ENCODE results near the gene RAB38.

RAB38 gene

DNA sequence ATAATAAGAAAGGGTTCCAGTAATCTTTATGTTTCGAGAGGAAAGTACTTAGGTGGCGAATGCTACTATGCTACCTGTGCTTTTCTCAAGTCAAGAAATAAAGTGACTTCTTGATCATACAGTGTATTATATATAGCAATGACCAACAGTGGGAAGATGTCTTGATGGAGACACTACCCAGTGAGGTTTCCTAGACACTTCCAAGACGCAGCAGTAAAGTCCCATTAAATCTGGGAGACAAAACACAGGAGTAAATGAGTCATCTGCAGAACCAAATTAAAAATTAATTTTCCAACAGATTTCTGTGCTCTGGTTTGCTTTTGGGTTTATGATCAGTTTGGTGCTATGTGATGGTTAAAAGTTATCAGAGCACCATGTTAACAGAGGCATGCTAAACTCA, 29.1 kb upstream of the RAB38 start (continued):
- TF ChIP-seq ZNF544 (tag by site-specific recombination; IDR thresholded peaks at IDR 0.05): no peak
- TF ChIP-seq GLI2 (tag by site-specific recombination; IDR thresholded peaks at IDR 0.05; ENCODE audit: borderline replicate concordance, low read depth): no peak

GRCh38 chr11:88203604-88204003, 28.4 kb upstream of the RAB38 start:
- no peak overlapping the region for H3K4me3 ChIP-seq (ENCODE audit: low read depth, low read length)
- POLR2A ChIA-PET: no interaction called here
- no peaks in the 10 kb centered on the region for H3K9me3 ChIP-seq (ENCODE audit: control insufficient read depth, insufficient read depth, low read depth, low read length)
- CTCF ChIA-PET: interaction anchor here (1.6 kb wide), 1 partner anchor 29 kb away, joined by 4 read pairs; no protein-coding TSS in a partner anchor
- no peak for TF ChIP-seq ZNF548 (tag by site-specific recombination; IDR thresholded peaks at IDR 0.05)
- no peak for TF ChIP-seq PATZ1 (tag by site-specific recombination; IDR thresholded peaks at IDR 0.05)
- no peak for TF ChIP-seq ZNF610 (tag by site-specific recombination; IDR thresholded peaks at IDR 0.05; ENCODE audit: borderline replicate concordance)
- no peak for TF ChIP-seq GLIS2 (tag by site-specific recombination; IDR thresholded peaks at IDR 0.05)
- no peak for TF ChIP-seq ZNF777 (tag by site-specific recombination; IDR thresholded peaks at IDR 0.05; ENCODE audit: borderline replicate concordance)
- TF ChIP-seq SCRT2 (tag by site-specific recombination; IDR thresholded peaks at IDR 0.05): no peak
- no peak for TF ChIP-seq HOXA7 (CRISPR knock-in tag; IDR thresholded peaks at IDR 0.05; ENCODE audit: borderline replicate concordance)
- TF ChIP-seq SALL2 (tag by site-specific recombination; IDR thresholded peaks at IDR 0.05; ENCODE audit: borderline replicate concordance): no peak
- no peak for TF ChIP-seq ZNF366 (tag by site-specific recombination; conservative IDR thresholded peaks at IDR 0.05)
- no peak for TF ChIP-seq ZBTB8A (tag by site-specific recombination; IDR thresholded peaks at IDR 0.05)
- TF ChIP-seq ZNF660 (tag by site-specific recombination; IDR thresholded peaks at IDR 0.05): no peak
- no peak for TF ChIP-seq ZNF391 (tag by site-specific recombination; IDR thresholded peaks at IDR 0.05; ENCODE audit: borderline replicate concordance, low read depth)
- no peak for TF ChIP-seq SP3 (tag by site-specific recombination; IDR thresholded peaks at IDR 0.05)
- no peak for TF ChIP-seq OVOL3 (tag by site-specific recombination; IDR thresholded peaks at IDR 0.05)
- no peak for TF ChIP-seq ZNF266 (tag by site-specific recombination; IDR thresholded peaks at IDR 0.05; ENCODE audit: low read depth)
- H3K4me1 ChIP-seq (ENCODE audit: control insufficient read depth, insufficient read depth, low read length): no peaks in the 10 kb centered on the region
- H3K27ac ChIP-seq (ENCODE audit: extremely low read depth, low read depth, low read length): no peak overlapping the region
- no peaks in the 10 kb centered on the region for H3K36me3 ChIP-seq (ENCODE audit: control insufficient read depth in 2 of 2, insufficient read depth in 1 of 2, low read length in 2 of 2)

DNA sequence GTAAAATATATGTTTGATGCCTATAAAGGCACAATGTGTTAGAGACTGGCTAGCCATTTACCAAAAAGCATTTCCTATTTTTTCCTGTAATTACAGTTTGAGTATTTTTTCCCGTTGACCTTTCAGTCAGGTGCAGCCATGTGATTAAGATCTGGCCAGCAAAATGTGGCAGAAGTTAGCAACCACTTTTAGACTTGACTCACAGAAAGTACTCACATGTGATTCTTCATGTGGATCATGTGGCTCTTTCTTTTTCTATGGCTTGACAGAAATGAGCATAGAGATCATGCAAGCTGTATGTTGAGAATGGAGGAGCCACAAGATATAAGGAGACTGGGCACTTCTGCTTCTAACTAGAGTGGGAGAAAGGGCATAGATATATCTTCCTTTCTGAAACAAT, 27.3 kb upstream of the RAB38 start:
- ChIA-PET CTCF (interaction anchor here (1.6 kb wide), 1 partner anchor 30 kb away, joined by 4 read pairs; no protein-coding TSS in a partner anchor), POLR2A (no interaction called here)
- Histone ChIP-seq H3K4me3 (ENCODE audit: low read depth, low read length) (no peak overlapping the region), H3K36me3 (ENCODE audit: control insufficient read depth in 2 of 2, insufficient read depth in 1 of 2, low read length in 2 of 2) (no peaks in the 10 kb centered on the region), H3K4me1 (ENCODE audit: control insufficient read depth, insufficient read depth, low read length) (no peaks in the 10 kb centered on the region), H3K27ac (ENCODE audit: extremely low read depth, low read depth, low read length) (no peak overlapping the region), H3K9me3 (ENCODE audit: control insufficient read depth, insufficient read depth, low read depth, low read length) (no peaks in the 10 kb centered on the region)
- TF ChIP-seq ZNF391 (tag by site-specific recombination; IDR thresholded peaks at IDR 0.05; ENCODE audit: borderline replicate concordance, low read depth) (no peak), ZNF169 (tag by site-specific recombination; IDR thresholded peaks at IDR 0.05) (no peak), ZBTB7A (tag by site-specific recombination; IDR thresholded peaks at IDR 0.05; ENCODE audit: low read depth) (no peak), ZFHX2 (tag by site-specific recombination; conservative IDR thresholded peaks at IDR 0.05) (no peak), ZNF114 (tag by site-specific recombination; IDR thresholded peaks at IDR 0.05) (no peak), ZNF544 (tag by site-specific recombination; IDR thresholded peaks at IDR 0.05) (no peak), ZNF670 (tag by site-specific recombination; IDR thresholded peaks at IDR 0.05; ENCODE audit: low read depth) (no peak), RBAK (tag by site-specific recombination; IDR thresholded peaks at IDR 0.05) (no peak), ZNF501 (tag by site-specific recombination; IDR thresholded peaks at IDR 0.05) (no peak)
- TF ChIP-seq, protein P1, sequence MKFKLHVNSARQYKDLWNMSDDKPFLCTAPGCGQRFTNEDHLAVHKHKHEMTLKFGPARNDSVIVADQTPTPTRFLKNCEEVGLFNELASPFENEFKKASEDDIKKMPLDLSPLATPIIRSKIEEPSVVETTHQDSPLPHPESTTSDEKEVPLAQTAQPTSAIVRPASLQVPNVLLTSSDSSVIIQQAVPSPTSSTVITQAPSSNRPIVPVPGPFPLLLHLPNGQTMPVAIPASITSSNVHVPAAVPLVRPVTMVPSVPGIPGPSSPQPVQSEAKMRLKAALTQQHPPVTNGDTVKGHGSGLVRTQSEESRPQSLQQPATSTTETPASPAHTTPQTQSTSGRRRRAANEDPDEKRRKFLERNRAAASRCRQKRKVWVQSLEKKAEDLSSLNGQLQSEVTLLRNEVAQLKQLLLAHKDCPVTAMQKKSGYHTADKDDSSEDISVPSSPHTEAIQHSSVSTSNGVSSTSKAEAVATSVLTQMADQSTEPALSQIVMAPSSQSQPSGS (tag by site-specific recombination; IDR thresholded peaks at IDR 0.05; ENCODE audit: low read depth): no peak
- TF ChIP-seq, protein P2, sequence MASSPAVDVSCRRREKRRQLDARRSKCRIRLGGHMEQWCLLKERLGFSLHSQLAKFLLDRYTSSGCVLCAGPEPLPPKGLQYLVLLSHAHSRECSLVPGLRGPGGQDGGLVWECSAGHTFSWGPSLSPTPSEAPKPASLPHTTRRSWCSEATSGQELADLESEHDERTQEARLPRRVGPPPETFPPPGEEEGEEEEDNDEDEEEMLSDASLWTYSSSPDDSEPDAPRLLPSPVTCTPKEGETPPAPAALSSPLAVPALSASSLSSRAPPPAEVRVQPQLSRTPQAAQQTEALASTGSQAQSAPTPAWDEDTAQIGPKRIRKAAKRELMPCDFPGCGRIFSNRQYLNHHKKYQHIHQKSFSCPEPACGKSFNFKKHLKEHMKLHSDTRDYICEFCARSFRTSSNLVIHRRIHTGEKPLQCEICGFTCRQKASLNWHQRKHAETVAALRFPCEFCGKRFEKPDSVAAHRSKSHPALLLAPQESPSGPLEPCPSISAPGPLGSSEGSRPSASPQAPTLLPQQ (tag by site-specific recombination; IDR thresholded peaks at IDR 0.05): no peak

All from HEK293 (cell line).